Measurements from ENCODE around the gene RHEBL1.

- no peak for TF ChIP-seq POLR2A (IDR thresholded peaks at IDR 0.05)
- TF ChIP-seq CTCF (IDR thresholded peaks at IDR 0.05) = no peak
Observed at GRCh38 chr12:49097381-49097780, 27.6 kb upstream of the RHEBL1 start.

Measured in breast epithelium (tissue), 3 donors.